ENCODE measurements around the gene TTC28.

GRCh38 chr22:28466399-28466798, 213.2 kb downstream of the TTC28 start:
- TF ChIP-seq CTCF (IDR thresholded peaks at IDR 0.05) (no peak), POLR2A (IDR thresholded peaks at IDR 0.05) (no peak)

Measured in uterus (tissue), 2 donors.